ENCODE data around the gene CNTN1.

DNA sequence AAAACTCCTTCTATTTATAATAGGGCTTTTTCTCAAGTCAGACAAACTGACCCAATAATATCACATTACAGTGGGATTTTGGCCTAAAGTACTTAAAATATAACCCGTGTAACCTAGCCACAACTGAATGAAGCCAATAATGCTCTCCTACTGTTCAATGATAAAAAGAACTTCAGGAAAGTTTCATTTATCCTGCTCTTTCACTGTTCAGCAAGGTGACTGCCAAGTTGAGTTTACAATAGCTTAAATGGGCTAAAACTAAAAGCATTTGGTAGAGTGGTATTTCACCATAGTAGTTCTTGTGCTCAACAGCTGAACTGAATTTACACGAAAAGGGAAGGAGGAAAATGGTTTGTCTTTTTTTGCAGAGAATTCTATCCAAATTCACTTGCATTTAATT lies 49.8 kb downstream of the CNTN1 start:
- TF ChIP-seq, protein P1, sequence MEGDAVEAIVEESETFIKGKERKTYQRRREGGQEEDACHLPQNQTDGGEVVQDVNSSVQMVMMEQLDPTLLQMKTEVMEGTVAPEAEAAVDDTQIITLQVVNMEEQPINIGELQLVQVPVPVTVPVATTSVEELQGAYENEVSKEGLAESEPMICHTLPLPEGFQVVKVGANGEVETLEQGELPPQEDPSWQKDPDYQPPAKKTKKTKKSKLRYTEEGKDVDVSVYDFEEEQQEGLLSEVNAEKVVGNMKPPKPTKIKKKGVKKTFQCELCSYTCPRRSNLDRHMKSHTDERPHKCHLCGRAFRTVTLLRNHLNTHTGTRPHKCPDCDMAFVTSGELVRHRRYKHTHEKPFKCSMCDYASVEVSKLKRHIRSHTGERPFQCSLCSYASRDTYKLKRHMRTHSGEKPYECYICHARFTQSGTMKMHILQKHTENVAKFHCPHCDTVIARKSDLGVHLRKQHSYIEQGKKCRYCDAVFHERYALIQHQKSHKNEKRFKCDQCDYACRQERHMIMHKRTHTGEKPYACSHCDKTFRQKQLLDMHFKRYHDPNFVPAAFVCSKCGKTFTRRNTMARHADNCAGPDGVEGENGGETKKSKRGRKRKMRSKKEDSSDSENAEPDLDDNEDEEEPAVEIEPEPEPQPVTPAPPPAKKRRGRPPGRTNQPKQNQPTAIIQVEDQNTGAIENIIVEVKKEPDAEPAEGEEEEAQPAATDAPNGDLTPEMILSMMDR (IDR thresholded peaks at IDR 0.05) = no peak
- TF ChIP-seq EZH2 (IDR thresholded peaks at IDR 0.05; ENCODE audit: borderline replicate concordance, insufficient read depth, low read depth, low read length, poor library complexity, severe bottlenecking) = no peak
